Measurements from ENCODE around the gene C3orf33. TPM values are rescaled to one million over a fixed set of nuclear protein-coding genes. Genes with fewer than 3 reads are reported as not detected.

Gene C3orf33
- total and polyA plus RNA-seq, 2 of the 13 experiments (the other 11 are each of a cell fraction or from before 2014, with no cell fraction given), result 9.2 to 12.6 TPM

DNA sequence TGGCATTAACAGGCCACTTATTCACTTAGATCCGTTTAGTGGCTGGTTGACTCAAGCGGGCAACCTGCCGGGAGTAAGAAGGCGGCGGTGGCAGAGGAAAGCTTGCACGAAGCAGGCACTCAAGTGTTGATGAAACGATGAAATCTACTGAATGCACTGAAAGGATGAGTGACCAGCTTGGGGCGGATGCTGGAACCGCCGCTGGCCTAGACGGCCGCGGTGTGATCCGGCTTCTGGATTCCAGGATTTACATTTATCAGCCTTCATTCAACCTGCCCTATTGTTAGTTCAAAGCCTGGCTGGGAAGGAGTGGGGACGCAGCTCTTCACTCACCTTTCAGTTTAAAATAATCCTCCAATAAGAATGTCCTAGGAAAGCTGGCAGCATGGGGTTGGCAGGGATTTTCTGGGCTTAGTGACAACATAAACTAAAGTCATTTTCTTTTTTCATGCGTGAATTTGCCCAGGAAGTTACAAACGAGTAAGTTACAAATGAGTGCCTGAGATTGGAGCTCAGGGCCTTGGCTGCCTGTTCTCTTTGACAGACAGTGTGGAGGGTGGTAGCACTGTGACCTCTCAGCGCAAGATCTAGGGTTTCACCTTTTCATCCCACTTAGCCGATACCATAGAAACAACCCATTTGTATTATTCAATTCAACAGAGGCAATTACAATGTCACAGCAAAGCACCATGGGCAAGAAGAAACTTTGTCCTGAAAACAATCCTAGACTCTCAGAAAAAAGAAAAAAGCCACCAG is 60.1 kb downstream of the C3orf33 start (continued):
- no peak for TF ChIP-seq ZNF253 (CRISPR knock-in tag; IDR thresholded peaks at IDR 0.05; ENCODE audit: borderline replicate concordance)

DNA sequence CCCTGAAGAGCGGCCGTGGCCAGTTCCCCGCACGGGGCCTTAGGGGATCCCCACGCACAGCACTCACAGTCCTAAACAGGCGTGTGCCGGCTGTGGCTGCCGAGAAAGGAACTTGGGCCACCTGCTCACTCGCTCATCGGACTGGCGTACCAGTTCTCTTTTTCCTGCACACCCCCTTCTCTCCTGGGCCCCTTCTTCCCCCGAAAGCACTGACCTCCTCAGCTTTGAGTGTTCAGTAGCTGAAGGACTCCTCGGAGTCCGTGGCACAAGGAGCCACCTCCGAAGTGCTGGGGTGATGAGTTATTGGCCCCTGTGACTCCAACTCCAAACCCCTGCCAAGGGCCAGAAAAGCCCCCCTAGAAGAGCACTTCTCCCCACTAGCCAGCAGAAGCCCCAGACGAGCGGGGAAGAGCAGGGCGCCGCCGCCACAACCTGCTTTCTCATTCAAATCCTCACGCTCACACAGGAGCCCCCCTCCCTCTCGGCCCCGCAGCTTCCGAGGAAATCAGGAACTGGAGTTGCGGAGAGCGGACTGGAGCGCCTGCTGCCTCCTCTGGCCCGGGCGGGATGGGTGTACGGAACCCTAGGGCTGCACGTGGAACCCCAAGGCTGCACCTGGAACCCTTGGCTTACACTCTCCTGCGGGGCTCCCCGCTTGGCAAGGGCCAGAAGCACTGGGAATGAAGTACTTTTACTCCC is 61.3 kb downstream of the C3orf33 start, which contains the start of gene PLCH1:
Gene PLCH1 (minus strand): TSS at position 446 of the 699 bp plus-strand sequence. CDS start 40,847 bp downstream, outside the sequence.
- peaks cover 65% of the 10 kb centered on the region for H3K4me1 ChIP-seq (ENCODE audit: insufficient read depth, low read length)
- H3K9ac ChIP-seq (ENCODE audit: insufficient read depth, low read depth, low read length), result peak within 1 kb of the TSS; percentile 81
- peaks cover 0 to 3% of the 10 kb centered on the region in 2 experiments; a peak in 2 of 5 replicates for H3K27me3 ChIP-seq (ENCODE audit: control insufficient read depth in 1 of 2, insufficient read depth in 2 of 2, low read length in 2 of 2)
- ATAC-seq, result peak; percentile 78
- H3K27ac ChIP-seq (ENCODE audit: extremely low read length, insufficient read depth, low read length), result peak within 1 kb of the TSS; percentile 62
- H3K9me3 ChIP-seq (ENCODE audit: low read length), result no peaks in the 10 kb centered on the region
- intact Hi-C loops (cut with micrococcal nuclease; ENCODE audit: unreplicated experiment), result loop anchor here (1.0 to 5.0 kb wide), 3 partner anchors 30 to 108 kb away; partner anchors contain the start of genes C3orf33 and SLC33A1
- no peak for FAIRE-seq
- peak; percentile 73 for DNase-seq (ENCODE audit: low spot score)
- H4K20me1 ChIP-seq (ENCODE audit: insufficient read depth, low read length), result no peaks in the 10 kb centered on the region
- CTCF ChIA-PET (ENCODE audit: low intra/inter-chr PET ratio, low total read pairs), result no interaction called here
- H3K4me3 ChIP-seq (replicated peaks in 1 of 3; ENCODE audit: insufficient read depth in 1 of 3, low read depth in 2 of 3, low read length in 3 of 3), result peak within 1 kb of the TSS; percentile 74 to 99 (median 76)
- WGBS (ENCODE audit: low lambda C conversion rate), result 3% methylated on average over 11 of the region's 33 CpGs
- H2AFZ ChIP-seq (ENCODE audit: low read length), result peak within 1 kb of the TSS; percentile 85
- in situ Hi-C loops (cut with HindIII; ENCODE audit: extremely low pct_ligation_motif_present, low pct_unique_long_range_greater_than_20kb), result loop anchor here (5.0 kb wide), 1 partner anchor 118 kb away; no protein-coding TSS in a partner anchor
- no peaks in the 10 kb centered on the region for H3K79me2 ChIP-seq (ENCODE audit: insufficient read depth, low read length)
- BruUV-seq (replicated peaks), result no TSS peak
- POLR2A ChIA-PET, result interaction anchor here (5.6 kb wide), 1 partner anchor 61 kb away, joined by 38 read pairs; the partner anchor contains the start of gene C3orf33
- peak within 1 kb of the TSS; percentile 70 for H3K4me2 ChIP-seq (ENCODE audit: low read depth, low read length)
- H3K36me3 ChIP-seq (replicated peaks in 1 of 2; ENCODE audit: control insufficient read depth in 1 of 2, insufficient read depth in 2 of 2, low read length in 2 of 2), result no peaks in the 10 kb centered on the region
- TF ChIP-seq SPEN (CRISPR knock-in tag; IDR thresholded peaks at IDR 0.05; ENCODE audit: low read depth) (peak; percentile 20; the same call in 1 of the 2 replicates), RARA (CRISPR knock-in tag; IDR thresholded peaks at IDR 0.05) (0 out of 2 replicates have a peak, but pooled peaks have one; percentile 15), ZNF354B (CRISPR knock-in tag; IDR thresholded peaks at IDR 0.05) (0 out of 2 replicates have a peak, but pooled peaks have one; percentile 33), KAT7 (CRISPR knock-in tag; IDR thresholded peaks at IDR 0.05; ENCODE audit: borderline replicate concordance) (0 out of 2 replicates have a peak, but pooled peaks have one; percentile 16), ZNF274 (CRISPR knock-in tag; IDR thresholded peaks at IDR 0.05) (peak; percentile 35; the same call in 1 of the 2 replicates), ZNF558 (CRISPR knock-in tag; IDR thresholded peaks at IDR 0.05; ENCODE audit: borderline replicate concordance) (peak; percentile 52; the same call in 1 of the 2 replicates), ZNF430 (CRISPR knock-in tag; IDR thresholded peaks at IDR 0.05) (0 out of 2 replicates have a peak, but pooled peaks have one; percentile 13), SOX5 (CRISPR knock-in tag; IDR thresholded peaks at IDR 0.05; ENCODE audit: borderline replicate concordance) (peak; percentile 62; the same call in 1 of the 2 replicates), TGIF2 (CRISPR knock-in tag; IDR thresholded peaks at IDR 0.05) (peak; percentile 86; the same call in 1 of the 2 replicates), SOX6 (IDR thresholded peaks at IDR 0.05) (no peak), SOX6 (CRISPR knock-in tag; IDR thresholded peaks at IDR 0.05) (peak; percentile 41; the same call in 1 of the 2 replicates), GATAD2A (CRISPR knock-in tag; IDR thresholded peaks at IDR 0.05) (peak; percentile 54; the same call in 1 of the 2 replicates)
- TF ChIP-seq, protein P1, sequence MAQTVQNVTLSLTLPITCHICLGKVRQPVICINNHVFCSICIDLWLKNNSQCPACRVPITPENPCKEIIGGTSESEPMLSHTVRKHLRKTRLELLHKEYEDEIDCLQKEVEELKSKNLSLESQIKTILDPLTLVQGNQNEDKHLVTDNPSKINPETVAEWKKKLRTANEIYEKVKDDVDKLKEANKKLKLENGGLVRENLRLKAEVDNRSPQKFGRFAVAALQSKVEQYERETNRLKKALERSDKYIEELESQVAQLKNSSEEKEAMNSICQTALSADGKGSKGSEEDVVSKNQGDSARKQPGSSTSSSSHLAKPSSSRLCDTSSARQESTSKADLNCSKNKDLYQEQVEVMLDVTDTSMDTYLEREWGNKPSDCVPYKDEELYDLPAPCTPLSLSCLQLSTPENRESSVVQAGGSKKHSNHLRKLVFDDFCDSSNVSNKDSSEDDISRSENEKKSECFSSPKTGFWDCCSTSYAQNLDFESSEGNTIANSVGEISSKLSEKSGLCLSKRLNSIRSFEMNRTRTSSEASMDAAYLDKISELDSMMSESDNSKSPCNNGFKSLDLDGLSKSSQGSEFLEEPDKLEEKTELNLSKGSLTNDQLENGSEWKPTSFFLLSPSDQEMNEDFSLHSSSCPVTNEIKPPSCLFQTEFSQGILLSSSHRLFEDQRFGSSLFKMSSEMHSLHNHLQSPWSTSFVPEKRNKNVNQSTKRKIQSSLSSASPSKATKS (CRISPR knock-in tag; IDR thresholded peaks at IDR 0.05), result no peak
- TF ChIP-seq, protein P2, sequence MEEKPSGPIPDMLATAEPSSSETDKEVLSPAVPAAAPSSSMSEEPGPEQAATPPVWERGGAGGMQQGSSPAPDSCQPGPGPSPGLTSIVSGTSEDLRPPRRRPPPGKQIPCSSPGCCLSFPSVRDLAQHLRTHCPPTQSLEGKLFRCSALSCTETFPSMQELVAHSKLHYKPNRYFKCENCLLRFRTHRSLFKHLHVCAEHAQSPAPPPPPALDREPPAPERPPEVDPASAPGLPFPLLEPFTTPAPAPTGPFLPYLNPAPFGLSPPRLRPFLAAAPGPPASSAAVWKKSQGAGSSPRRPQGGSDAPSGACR (CRISPR knock-in tag; IDR thresholded peaks at IDR 0.05), result peak; percentile 65; the same call in 1 of the 2 replicates
- TF ChIP-seq, protein P3, sequence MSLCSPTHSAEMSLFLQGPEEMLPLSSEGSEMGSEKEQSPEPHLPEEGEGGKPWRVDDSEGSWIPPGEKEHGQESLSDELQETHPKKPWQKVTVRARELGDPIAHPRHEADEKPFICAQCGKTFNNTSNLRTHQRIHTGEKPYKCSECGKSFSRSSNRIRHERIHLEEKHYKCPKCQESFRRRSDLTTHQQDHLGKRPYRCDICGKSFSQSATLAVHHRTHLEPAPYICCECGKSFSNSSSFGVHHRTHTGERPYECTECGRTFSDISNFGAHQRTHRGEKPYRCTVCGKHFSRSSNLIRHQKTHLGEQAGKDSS (CRISPR knock-in tag; IDR thresholded peaks at IDR 0.05; ENCODE audit: borderline replicate concordance, low read depth), result peak; percentile 63; the same call in 1 of the 2 replicates

Measured in HepG2 (cell line).